ENCODE data around the gene CDH4. TPM values are rescaled to one million over a fixed set of nuclear protein-coding genes. Genes with fewer than 3 reads are reported as not detected.

Gene CDH4
- total and polyA plus RNA-seq, 2 of the 4 experiments (the other 2 are of a cell fraction): 1.6 to 3.5 TPM

DNA sequence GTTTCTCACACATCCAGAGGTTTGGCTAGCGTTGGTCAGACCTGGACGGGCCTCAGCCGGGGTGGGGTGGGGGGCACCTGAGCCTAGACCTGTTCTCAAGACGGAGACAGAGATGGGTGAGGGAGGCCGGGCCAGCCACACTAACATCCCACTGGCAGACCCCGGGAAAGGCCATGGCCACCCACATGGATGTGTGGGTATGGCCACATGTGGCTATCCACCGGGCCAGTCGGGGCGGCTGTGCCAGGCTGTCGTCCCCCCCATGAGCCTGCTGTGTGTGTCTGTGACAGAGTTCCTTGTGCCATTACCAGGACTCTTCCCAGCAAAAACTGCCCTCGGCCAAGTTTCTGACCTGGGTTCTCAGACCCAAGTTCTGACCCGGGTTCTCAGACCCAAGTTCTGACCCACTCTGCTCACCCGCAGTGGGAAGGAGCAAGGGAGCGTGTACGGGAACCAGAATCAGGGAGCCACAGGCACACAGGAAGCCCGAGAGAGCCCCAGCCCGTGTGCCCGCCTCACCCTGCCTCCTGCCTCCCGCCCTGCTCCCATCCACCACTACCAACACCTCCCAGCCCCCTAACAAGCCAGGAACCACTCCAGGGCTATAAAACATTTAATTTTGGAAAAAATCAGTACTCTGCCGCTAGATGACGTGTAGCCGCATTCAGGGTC is 558.1 kb downstream of the CDH4 start:
- Histone ChIP-seq H4K5ac (ENCODE audit: low read depth, low read length) (no peak overlapping the region), H2AFZ (replicated peaks; ENCODE audit: low read length, poor library complexity) (no peak overlapping the region), H3K27ac (ENCODE audit: insufficient read depth, low read length) (no peak overlapping the region), H4K8ac (ENCODE audit: low read depth in 2 of 2, low read length in 2 of 2) (no peak overlapping the region), H3K9me3 (ENCODE audit: control insufficient read depth, insufficient read depth, low read length) (no peaks in the 10 kb centered on the region), H3K23ac (ENCODE audit: low read depth, low read length) (no peak overlapping the region), H2BK15ac (ENCODE audit: low read depth, low read length) (no peak overlapping the region), H2AK9ac (replicated peaks; ENCODE audit: low read depth, low read length, poor library complexity) (no peak overlapping the region), H3K18ac (ENCODE audit: low read depth, low read length) (no peak overlapping the region), H2BK20ac (ENCODE audit: low read depth, low read length) (no peak overlapping the region), H3K9me1 (ENCODE audit: insufficient read depth, low read length) (no peaks in the 10 kb centered on the region), H3K9ac (ENCODE audit: low read depth, low read length) (no peak overlapping the region), H4K20me1 (ENCODE audit: insufficient read depth, low read length) (no peaks in the 10 kb centered on the region), H3K14ac (replicated peaks; ENCODE audit: low read depth, low read length) (no peak overlapping the region), H3K4me1 (ENCODE audit: control insufficient read depth, insufficient read depth, low read length) (no peaks in the 10 kb centered on the region), H3K4ac (ENCODE audit: low read depth, low read length) (no peak overlapping the region), H3K56ac (ENCODE audit: extremely low read depth, insufficient read depth, low read length) (no peak overlapping the region), H2BK120ac (ENCODE audit: low read depth, low read length) (no peak overlapping the region), H2AK5ac (ENCODE audit: low read depth, low read length) (no peak overlapping the region), H3K36me3 (ENCODE audit: control insufficient read depth, insufficient read depth, low read length) (no peaks in the 10 kb centered on the region), H4K91ac (ENCODE audit: insufficient read depth, low read depth, low read length) (no peak overlapping the region), H2BK5ac (ENCODE audit: low read depth, low read length, poor library complexity, severe bottlenecking) (no peak overlapping the region), H3K79me1 (ENCODE audit: low read depth in 1 of 2, low read length in 2 of 2) (no peaks in the 10 kb centered on the region), H3K27me3 (ENCODE audit: control insufficient read depth, insufficient read depth, low read length) (peaks cover 6% of the 10 kb centered on the region; the same call in 1 of the 2 replicates), H3K4me2 (ENCODE audit: low read depth, low read length) (no peak overlapping the region), H3K4me3 (ENCODE audit: insufficient read depth, low read depth, low read length) (no peak overlapping the region)
- DNase-seq (no peak), ATAC-seq (ENCODE audit: low read depth) (no peak)
- dilution Hi-C loops (cut with HindIII; ENCODE audit: low sequenced_read_pairs, unreplicated experiment) (no loop called here), intact Hi-C loops (cut with micrococcal nuclease) (no loop called here), in situ Hi-C loops (cut with MboI; ENCODE audit: low sequenced_read_pairs) (no loop called here)
- no TSS peak for BruUV-seq (replicated peaks)
- 79% methylated on average over 2 of the region's 22 CpGs; no CpG with 5 or more reads in 1 of the 2 experiments for WGBS, 2 experiments (ENCODE audit: extremely low coverage in 2 of 2, insufficient read length in 1 of 2)
- POLR2A ChIA-PET (ENCODE audit: unreplicated experiment): no interaction called here
- CTCF ChIA-PET: no interaction called here
- no peak for TF ChIP-seq RAD21 (IDR thresholded peaks at IDR 0.05; ENCODE audit: low read length)
- no peak for TF ChIP-seq FOS (IDR thresholded peaks at IDR 0.05; ENCODE audit: low read depth, low read length)
- TF ChIP-seq MAFK (IDR thresholded peaks at IDR 0.05; ENCODE audit: low read depth, low read length): no peak

Data from IMR-90 (cell line).